Measurements from ENCODE around the gene NRXN2.

DNA sequence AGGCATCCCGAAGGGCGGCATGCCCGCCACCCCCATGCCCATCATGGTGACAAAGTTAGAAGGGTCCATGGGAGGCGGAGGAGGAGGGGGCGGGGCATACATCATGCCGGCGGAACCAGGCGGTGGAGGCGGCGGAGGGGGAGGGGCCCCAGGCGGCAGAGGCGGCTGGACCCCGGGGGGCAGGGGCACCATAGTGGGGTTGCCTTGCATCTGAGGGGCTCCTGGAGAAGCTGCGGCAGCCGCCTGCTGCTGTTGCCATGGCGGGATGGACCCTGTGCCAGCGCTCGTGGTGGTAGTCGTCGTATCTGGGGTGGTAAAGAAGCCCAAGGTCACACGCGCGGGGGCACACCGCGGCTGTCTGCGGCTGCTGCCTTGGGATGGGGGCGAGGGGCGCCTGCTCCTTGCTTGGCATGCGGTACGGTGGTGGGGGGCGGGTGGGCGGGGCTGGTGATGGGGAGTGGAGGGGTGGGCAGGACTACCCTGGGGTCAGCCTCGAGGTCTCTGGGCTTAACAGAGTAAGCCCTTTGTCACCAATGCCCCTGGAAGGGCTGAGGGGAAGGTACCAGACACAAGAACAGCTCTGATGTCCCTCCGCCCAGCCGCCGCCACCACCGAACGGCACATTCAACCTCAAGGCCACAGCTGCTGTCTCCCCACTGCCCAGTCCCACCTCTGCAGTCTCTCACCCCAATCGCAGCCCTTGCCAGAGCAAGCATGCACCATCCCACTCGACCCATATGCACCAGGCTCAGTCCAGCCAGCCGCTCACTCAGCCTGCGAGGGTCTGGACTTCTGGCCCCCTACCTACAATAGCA is 43.1 kb upstream of the NRXN2 start:
- TF ChIP-seq, protein P1, sequence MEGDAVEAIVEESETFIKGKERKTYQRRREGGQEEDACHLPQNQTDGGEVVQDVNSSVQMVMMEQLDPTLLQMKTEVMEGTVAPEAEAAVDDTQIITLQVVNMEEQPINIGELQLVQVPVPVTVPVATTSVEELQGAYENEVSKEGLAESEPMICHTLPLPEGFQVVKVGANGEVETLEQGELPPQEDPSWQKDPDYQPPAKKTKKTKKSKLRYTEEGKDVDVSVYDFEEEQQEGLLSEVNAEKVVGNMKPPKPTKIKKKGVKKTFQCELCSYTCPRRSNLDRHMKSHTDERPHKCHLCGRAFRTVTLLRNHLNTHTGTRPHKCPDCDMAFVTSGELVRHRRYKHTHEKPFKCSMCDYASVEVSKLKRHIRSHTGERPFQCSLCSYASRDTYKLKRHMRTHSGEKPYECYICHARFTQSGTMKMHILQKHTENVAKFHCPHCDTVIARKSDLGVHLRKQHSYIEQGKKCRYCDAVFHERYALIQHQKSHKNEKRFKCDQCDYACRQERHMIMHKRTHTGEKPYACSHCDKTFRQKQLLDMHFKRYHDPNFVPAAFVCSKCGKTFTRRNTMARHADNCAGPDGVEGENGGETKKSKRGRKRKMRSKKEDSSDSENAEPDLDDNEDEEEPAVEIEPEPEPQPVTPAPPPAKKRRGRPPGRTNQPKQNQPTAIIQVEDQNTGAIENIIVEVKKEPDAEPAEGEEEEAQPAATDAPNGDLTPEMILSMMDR (IDR thresholded peaks at IDR 0.05; ENCODE audit: low read depth, low read length) = no peak
- TF ChIP-seq POLR2A (IDR thresholded peaks at IDR 0.05; ENCODE audit: extremely low read depth, insufficient read length) = no peak
- TF ChIP-seq, protein P2, sequence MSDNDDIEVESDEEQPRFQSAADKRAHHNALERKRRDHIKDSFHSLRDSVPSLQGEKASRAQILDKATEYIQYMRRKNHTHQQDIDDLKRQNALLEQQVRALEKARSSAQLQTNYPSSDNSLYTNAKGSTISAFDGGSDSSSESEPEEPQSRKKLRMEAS (IDR thresholded peaks at IDR 0.05; ENCODE audit: low read depth, low read length) = no peak
